Measurements from ENCODE around the gene UNCX.
"Not testable (repeated sequence)": the region's sequence is repeated elsewhere in the genome, so short reads cannot be mapped to it uniquely, and the experiment has no call there.

The UNCX gene

GRCh38 chr7:1251796-1252539 is 19.3 kb downstream of the UNCX start:
- peaks cover 26% of the 10 kb centered on the region for H3K27me3 Mint-ChIP-seq
- no peaks in the 10 kb centered on the region for H3K9me3 Mint-ChIP-seq (ENCODE audit: low read depth)
- no peak overlapping the region for H3K4me3 Mint-ChIP-seq
- H3K4me1 Mint-ChIP-seq (ENCODE audit: low read depth), result peaks cover 5% of the 10 kb centered on the region
- H3K36me3 Mint-ChIP-seq, result no peaks in the 10 kb centered on the region
- no peak overlapping the region for H3K27ac Mint-ChIP-seq

- Mint-ChIP-seq H3K27ac (no peak overlapping the region), H3K27me3 (peaks cover 26% of the 10 kb centered on the region)
These were observed 19.9 kb downstream of the UNCX start for GRCh38 chr7:1252540-1253090.

GRCh38 chr7:1253681-1254181 is 21.1 kb downstream of the UNCX start:
- Mint-ChIP-seq H3K27me3 (peaks cover 22% of the 10 kb centered on the region), H3K36me3 (no peaks in the 10 kb centered on the region), H3K4me3 (no peak overlapping the region), H3K4me1 (ENCODE audit: low read depth) (no peaks in the 10 kb centered on the region), H3K9me3 (ENCODE audit: low read depth) (no peaks in the 10 kb centered on the region), H3K27ac (no peak overlapping the region)

More at GRCh38 chr7:1252540-1253090, 19.9 kb downstream of the UNCX start:
- peaks cover 5% of the 10 kb centered on the region for H3K4me1 Mint-ChIP-seq (ENCODE audit: low read depth)
- no peaks in the 10 kb centered on the region for H3K36me3 Mint-ChIP-seq
- H3K4me3 Mint-ChIP-seq, result no peak overlapping the region
- no peaks in the 10 kb centered on the region for H3K9me3 Mint-ChIP-seq (ENCODE audit: low read depth)

- Mint-ChIP-seq H3K4me1 (ENCODE audit: low read depth) (no peaks in the 10 kb centered on the region), H3K4me3 (no peak overlapping the region), H3K27me3 (peaks cover 22% of the 10 kb centered on the region), H3K27ac (no peak overlapping the region), H3K9me3 (ENCODE audit: low read depth) (no peaks in the 10 kb centered on the region), H3K36me3 (no peaks in the 10 kb centered on the region)
These were observed 21.8 kb downstream of the UNCX start for GRCh38 chr7:1254281-1255079.

- Mint-ChIP-seq H3K9me3 (ENCODE audit: low read depth) (no peaks in the 10 kb centered on the region), H3K4me3 (no peak overlapping the region), H3K27me3 (peaks cover 17% of the 10 kb centered on the region), H3K27ac (no peak overlapping the region), H3K4me1 (ENCODE audit: low read depth) (no peaks in the 10 kb centered on the region), H3K36me3 (no peaks in the 10 kb centered on the region)
These were observed 22.6 kb downstream of the UNCX start for GRCh38 chr7:1255080-1255816.

- no peak overlapping the region for H3K27ac Mint-ChIP-seq
- peaks cover 21% of the 10 kb centered on the region for H3K27me3 Mint-ChIP-seq
- H3K36me3 Mint-ChIP-seq, result no peaks in the 10 kb centered on the region
- no peaks in the 10 kb centered on the region for H3K4me1 Mint-ChIP-seq (ENCODE audit: low read depth)
- H3K9me3 Mint-ChIP-seq (ENCODE audit: low read depth), result no peaks in the 10 kb centered on the region
- H3K4me3 Mint-ChIP-seq, result no peak overlapping the region
These were observed 23.2 kb downstream of the UNCX start for GRCh38 chr7:1255817-1256340.

GRCh38 chr7:1256621-1257020 is 23.9 kb downstream of the UNCX start:
- H3K4me1 Mint-ChIP-seq (ENCODE audit: low read depth), result no peaks in the 10 kb centered on the region
- no peaks in the 10 kb centered on the region for H3K36me3 Mint-ChIP-seq
- no peak overlapping the region for H3K27ac Mint-ChIP-seq
- no peak overlapping the region for H3K4me3 Mint-ChIP-seq
- H3K27me3 Mint-ChIP-seq, result peaks cover 16% of the 10 kb centered on the region
- H3K9me3 Mint-ChIP-seq (ENCODE audit: low read depth), result no peaks in the 10 kb centered on the region

GRCh38 chr7:1257221-1257620 is 24.5 kb downstream of the UNCX start:
- no peaks in the 10 kb centered on the region for H3K4me1 Mint-ChIP-seq (ENCODE audit: low read depth)
- H3K27ac Mint-ChIP-seq, result no peak overlapping the region
- no peaks in the 10 kb centered on the region for H3K9me3 Mint-ChIP-seq (ENCODE audit: low read depth)
- H3K27me3 Mint-ChIP-seq, result peaks cover 16% of the 10 kb centered on the region
- no peaks in the 10 kb centered on the region for H3K36me3 Mint-ChIP-seq
- no peak overlapping the region for H3K4me3 Mint-ChIP-seq

GRCh38 chr7:1257863-1258262 is 25.2 kb downstream of the UNCX start:
- H3K27me3 Mint-ChIP-seq, result peaks cover 16% of the 10 kb centered on the region
- no peak overlapping the region for H3K27ac Mint-ChIP-seq
- H3K4me3 Mint-ChIP-seq, result no peak overlapping the region
- H3K4me1 Mint-ChIP-seq (ENCODE audit: low read depth), result no peaks in the 10 kb centered on the region
- H3K36me3 Mint-ChIP-seq, result no peaks in the 10 kb centered on the region
- no peaks in the 10 kb centered on the region for H3K9me3 Mint-ChIP-seq (ENCODE audit: low read depth)

- no peak overlapping the region for H3K4me3 Mint-ChIP-seq
- no peak overlapping the region for H3K27ac Mint-ChIP-seq
- H3K36me3 Mint-ChIP-seq, result no peaks in the 10 kb centered on the region
- no peaks in the 10 kb centered on the region for H3K4me1 Mint-ChIP-seq (ENCODE audit: low read depth)
- peaks cover 15% of the 10 kb centered on the region for H3K27me3 Mint-ChIP-seq
- H3K9me3 Mint-ChIP-seq (ENCODE audit: low read depth), result no peaks in the 10 kb centered on the region
These were observed 27.1 kb downstream of the UNCX start for GRCh38 chr7:1259621-1260243.

- Mint-ChIP-seq H3K4me1 (ENCODE audit: low read depth) (no peaks in the 10 kb centered on the region), H3K36me3 (no peaks in the 10 kb centered on the region), H3K27ac (no peak overlapping the region), H3K27me3 (peaks cover 18% of the 10 kb centered on the region), H3K4me3 (no peak overlapping the region), H3K9me3 (ENCODE audit: low read depth) (no peaks in the 10 kb centered on the region)
These were observed 27.6 kb downstream of the UNCX start for GRCh38 chr7:1260244-1260635.

GRCh38 chr7:1261036-1261435 is 28.4 kb downstream of the UNCX start:
- H3K27me3 Mint-ChIP-seq, result peaks cover 21% of the 10 kb centered on the region
- H3K27ac Mint-ChIP-seq; H3K4me3 Mint-ChIP-seq; H3K36me3 Mint-ChIP-seq; H3K9me3 Mint-ChIP-seq (ENCODE audit: low read depth); H3K4me1 Mint-ChIP-seq (ENCODE audit: low read depth): not testable (repeated sequence)

GRCh38 chr7:1262441-1262840 is 29.8 kb downstream of the UNCX start:
- Mint-ChIP-seq H3K36me3 (no peaks in the 10 kb centered on the region), H3K27ac (no peak overlapping the region), H3K27me3 (peaks cover 20% of the 10 kb centered on the region), H3K9me3 (ENCODE audit: low read depth) (no peaks in the 10 kb centered on the region), H3K4me3 (no peak overlapping the region), H3K4me1 (ENCODE audit: low read depth) (no peaks in the 10 kb centered on the region)

- Mint-ChIP-seq H3K27ac (no peak overlapping the region), H3K9me3 (ENCODE audit: low read depth) (no peaks in the 10 kb centered on the region), H3K27me3 (peaks cover 20% of the 10 kb centered on the region), H3K4me3 (no peak overlapping the region), H3K36me3 (no peaks in the 10 kb centered on the region), H3K4me1 (ENCODE audit: low read depth) (no peaks in the 10 kb centered on the region)
These were observed 30.8 kb downstream of the UNCX start for GRCh38 chr7:1263391-1263951.

All from activated naive CD8-positive, alpha-beta T cell (primary cell).